ENCODE data around the gene TLE7.

TLE7 gene

DNA sequence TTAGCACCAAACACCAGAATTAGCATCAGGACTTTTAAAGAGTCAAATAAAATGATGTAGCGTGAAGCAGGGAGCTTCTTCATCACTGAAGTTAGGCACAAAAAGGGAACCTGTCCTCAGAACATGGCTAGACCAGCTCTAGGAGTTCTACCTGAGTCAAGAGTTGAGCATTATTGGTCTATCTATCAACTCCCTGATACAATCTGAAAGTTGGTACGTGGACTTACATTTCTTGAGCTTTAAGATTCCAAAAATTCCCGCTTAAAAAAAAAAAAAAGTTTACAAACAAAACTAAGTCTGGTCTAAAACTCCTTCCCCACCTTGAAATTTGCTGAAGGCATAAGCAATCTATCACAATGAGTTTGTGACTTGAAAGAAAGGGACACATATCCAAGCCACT, 12.3 kb downstream of the TLE7 start:
- H2AFZ ChIP-seq (ENCODE audit: low read depth, low read length), result no peak overlapping the region
- H3K79me2 ChIP-seq (ENCODE audit: low read length), result no peaks in the 10 kb centered on the region
- no peak overlapping the region for H3K4me3 ChIP-seq (ENCODE audit: low read length)
- peaks cover 6% of the 10 kb centered on the region; the same call in 1 of the 2 replicates for H3K27me3 ChIP-seq (ENCODE audit: low read depth, low read length)
- no peak overlapping the region for H3K27ac ChIP-seq (ENCODE audit: low read length)
- TF ChIP-seq EZH2phosphoT487 (IDR thresholded peaks at IDR 0.05; ENCODE audit: low read depth), result no peak
- TF ChIP-seq, protein P1, sequence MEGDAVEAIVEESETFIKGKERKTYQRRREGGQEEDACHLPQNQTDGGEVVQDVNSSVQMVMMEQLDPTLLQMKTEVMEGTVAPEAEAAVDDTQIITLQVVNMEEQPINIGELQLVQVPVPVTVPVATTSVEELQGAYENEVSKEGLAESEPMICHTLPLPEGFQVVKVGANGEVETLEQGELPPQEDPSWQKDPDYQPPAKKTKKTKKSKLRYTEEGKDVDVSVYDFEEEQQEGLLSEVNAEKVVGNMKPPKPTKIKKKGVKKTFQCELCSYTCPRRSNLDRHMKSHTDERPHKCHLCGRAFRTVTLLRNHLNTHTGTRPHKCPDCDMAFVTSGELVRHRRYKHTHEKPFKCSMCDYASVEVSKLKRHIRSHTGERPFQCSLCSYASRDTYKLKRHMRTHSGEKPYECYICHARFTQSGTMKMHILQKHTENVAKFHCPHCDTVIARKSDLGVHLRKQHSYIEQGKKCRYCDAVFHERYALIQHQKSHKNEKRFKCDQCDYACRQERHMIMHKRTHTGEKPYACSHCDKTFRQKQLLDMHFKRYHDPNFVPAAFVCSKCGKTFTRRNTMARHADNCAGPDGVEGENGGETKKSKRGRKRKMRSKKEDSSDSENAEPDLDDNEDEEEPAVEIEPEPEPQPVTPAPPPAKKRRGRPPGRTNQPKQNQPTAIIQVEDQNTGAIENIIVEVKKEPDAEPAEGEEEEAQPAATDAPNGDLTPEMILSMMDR (IDR thresholded peaks at IDR 0.05; ENCODE audit: low read depth, low read length), result no peak
- H3K36me3 ChIP-seq (replicated peaks; ENCODE audit: low read depth, low read length), result no peaks in the 10 kb centered on the region
- H3K9ac ChIP-seq (ENCODE audit: low read length), result no peak overlapping the region
- no peaks in the 10 kb centered on the region for H3K4me1 ChIP-seq (ENCODE audit: low read length)
- H4K20me1 ChIP-seq (ENCODE audit: insufficient read depth, low read length), result no peaks in the 10 kb centered on the region
- no peak overlapping the region for H3K4me2 ChIP-seq (ENCODE audit: low read length)
- no peaks in the 10 kb centered on the region for H3K9me3 ChIP-seq (ENCODE audit: insufficient read depth, low read length)

DNA sequence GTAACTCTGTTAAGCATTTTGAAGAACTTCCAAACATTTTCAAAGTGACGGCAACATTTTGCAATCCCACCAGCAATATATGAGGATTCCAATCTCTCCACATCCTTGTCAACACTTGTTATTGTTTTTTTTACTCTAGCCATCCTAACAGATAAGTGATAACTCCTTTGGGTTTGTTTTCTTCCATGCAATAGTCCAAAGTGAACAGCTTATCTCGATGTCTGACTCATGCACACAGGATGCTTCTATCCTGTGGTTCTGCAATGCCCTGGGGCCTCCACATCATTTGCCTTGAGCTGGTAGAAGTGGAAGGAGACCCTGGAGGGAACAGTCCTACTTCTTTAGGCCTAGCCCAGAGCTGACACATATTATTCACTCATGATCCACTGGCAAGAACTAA, 13.0 kb downstream of the TLE7 start:
- Histone ChIP-seq H3K36me3 (replicated peaks; ENCODE audit: low read depth, low read length) (no peaks in the 10 kb centered on the region), H3K9me3 (ENCODE audit: insufficient read depth, low read length) (no peaks in the 10 kb centered on the region), H4K20me1 (ENCODE audit: insufficient read depth, low read length) (no peaks in the 10 kb centered on the region), H3K27ac (ENCODE audit: low read length) (no peak overlapping the region), H3K9ac (ENCODE audit: low read length) (no peak overlapping the region), H2AFZ (ENCODE audit: low read depth, low read length) (no peak overlapping the region), H3K4me2 (ENCODE audit: low read length) (no peak overlapping the region), H3K4me3 (ENCODE audit: low read length) (no peak overlapping the region), H3K27me3 (ENCODE audit: low read depth, low read length) (peaks cover 7% of the 10 kb centered on the region; the same call in 1 of the 2 replicates), H3K79me2 (ENCODE audit: low read length) (no peaks in the 10 kb centered on the region), H3K4me1 (ENCODE audit: low read length) (no peaks in the 10 kb centered on the region)
- no peak for TF ChIP-seq EZH2phosphoT487 (IDR thresholded peaks at IDR 0.05; ENCODE audit: low read depth)
- TF ChIP-seq, protein P1 (IDR thresholded peaks at IDR 0.05; ENCODE audit: low read depth, low read length), result no peak

DNA sequence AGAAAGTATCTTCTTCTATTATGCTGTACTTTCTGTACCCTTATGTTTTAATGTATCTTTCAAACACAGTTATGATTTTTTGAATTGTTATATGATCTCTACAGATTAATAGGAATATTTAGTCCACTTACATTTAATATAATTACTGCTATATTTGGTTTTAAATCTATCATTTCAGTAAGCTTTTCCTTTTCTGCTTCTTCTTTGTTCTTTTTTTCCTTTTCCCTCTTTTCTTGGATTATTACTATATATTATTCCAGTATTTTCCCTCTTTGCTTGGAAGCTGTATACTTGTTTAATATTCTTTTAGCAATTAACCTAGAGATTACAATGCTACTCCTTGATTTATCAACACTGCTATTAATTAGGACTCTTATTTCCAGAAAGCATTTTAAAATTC, 13.5 kb downstream of the TLE7 start:
- Histone ChIP-seq H2AFZ (ENCODE audit: low read depth, low read length) (no peak overlapping the region), H3K4me3 (ENCODE audit: low read length) (no peak overlapping the region), H4K20me1 (ENCODE audit: insufficient read depth, low read length) (no peaks in the 10 kb centered on the region), H3K27ac (ENCODE audit: low read length) (no peak overlapping the region), H3K4me1 (ENCODE audit: low read length) (no peaks in the 10 kb centered on the region), H3K79me2 (ENCODE audit: low read length) (no peaks in the 10 kb centered on the region), H3K9ac (ENCODE audit: low read length) (no peak overlapping the region), H3K27me3 (ENCODE audit: low read depth, low read length) (peaks cover 7% of the 10 kb centered on the region; the same call in 1 of the 2 replicates), H3K4me2 (ENCODE audit: low read length) (no peak overlapping the region), H3K9me3 (ENCODE audit: insufficient read depth, low read length) (no peaks in the 10 kb centered on the region), H3K36me3 (replicated peaks; ENCODE audit: low read depth, low read length) (no peaks in the 10 kb centered on the region)
- no peak for TF ChIP-seq EZH2phosphoT487 (IDR thresholded peaks at IDR 0.05; ENCODE audit: low read depth)

DNA sequence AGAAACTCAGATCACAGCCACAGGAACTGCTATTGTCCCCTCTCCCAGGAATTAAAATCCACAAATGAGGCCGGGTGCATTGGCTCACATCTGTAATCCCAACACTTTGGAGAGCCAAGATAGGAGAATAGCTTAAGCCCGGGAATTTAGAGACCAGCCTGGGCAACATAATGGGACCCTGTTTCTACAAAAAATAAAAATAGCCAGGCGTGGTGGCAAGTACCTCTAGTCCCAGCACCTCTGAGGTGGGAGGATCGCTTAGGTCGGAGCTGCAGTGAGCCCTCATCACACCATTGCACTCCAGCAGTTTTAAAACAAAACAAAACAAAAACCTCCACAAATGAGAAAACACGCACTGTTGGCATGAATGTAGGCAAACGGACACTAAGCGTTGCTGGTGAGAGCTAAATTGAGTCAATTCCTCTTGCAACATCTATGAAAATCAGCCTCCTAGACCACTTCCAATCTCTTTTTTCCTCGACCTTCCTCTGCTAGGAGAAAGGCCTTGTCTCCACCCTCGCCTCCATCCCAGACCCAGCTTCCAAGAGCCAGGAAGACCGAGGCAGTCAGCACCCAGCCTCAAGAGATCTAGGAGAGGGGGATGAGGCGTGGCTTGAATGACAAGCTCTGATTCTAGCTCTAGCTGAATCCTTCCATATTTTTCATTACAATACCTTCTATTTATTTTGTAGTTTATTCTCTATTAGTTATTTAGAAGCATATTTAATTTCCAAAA, 14.8 kb downstream of the TLE7 start:
- H3K79me2 ChIP-seq (ENCODE audit: low read length), result no peaks in the 10 kb centered on the region
- no peaks in the 10 kb centered on the region for H3K9me3 ChIP-seq (ENCODE audit: insufficient read depth, low read length)
- H3K4me1 ChIP-seq (ENCODE audit: low read length), result no peaks in the 10 kb centered on the region
- no peak overlapping the region for H2AFZ ChIP-seq (ENCODE audit: low read depth, low read length)
- no peak overlapping the region for H3K27ac ChIP-seq (ENCODE audit: low read length)
- H3K27me3 ChIP-seq (ENCODE audit: low read depth, low read length), result peaks cover 7% of the 10 kb centered on the region; the same call in 1 of the 2 replicates
- TF ChIP-seq EZH2phosphoT487 (IDR thresholded peaks at IDR 0.05; ENCODE audit: low read depth), result no peak
- TF ChIP-seq, protein P1 (IDR thresholded peaks at IDR 0.05; ENCODE audit: low read depth, low read length), result no peak
- no peak overlapping the region for H3K9ac ChIP-seq (ENCODE audit: low read length)
- H4K20me1 ChIP-seq (ENCODE audit: insufficient read depth, low read length), result no peaks in the 10 kb centered on the region
- no peaks in the 10 kb centered on the region for H3K36me3 ChIP-seq (replicated peaks; ENCODE audit: low read depth, low read length)
- H3K4me3 ChIP-seq (ENCODE audit: low read length), result no peak overlapping the region
- H3K4me2 ChIP-seq (ENCODE audit: low read length), result no peak overlapping the region
